Right atrium auricular region (tissue), 2 donors: ENCODE data around the gene GPI. TPM values are rescaled to one million over a fixed set of nuclear protein-coding genes. Genes with fewer than 3 reads are reported as not detected.
A peak's percentile ranks its signal among the peaks of the same experiment; 100 is the strongest.

Experiments
- DNase-seq: peaks from one replicate; pipeline ENCODE4 v3.0.0-alpha.2; 2019; ENCODE audit warnings: low spot score
- H3K27ac ChIP-seq, 2 donors: fragments of 200-600 bp; sonication (generic); 1 replicate in 1 of 2; 2 replicates in 1 of 2; pipeline ENCODE4 v1.5.1; 2016 to 2019
- H3K27me3 ChIP-seq, 2 donors: fragments of 200-600 bp; sonication (generic); one replicate each; pipeline versions ENCODE4 v1.5.1 to v1.6.0; 2017 to 2019
- H3K36me3 ChIP-seq: fragments of 200-600 bp; sonication (generic); one replicate; pipeline ENCODE4 v1.5.1; 2016
- H3K4me1 ChIP-seq, 2 donors: fragments of 200-600 bp; sonication (generic); one replicate each; pipeline versions ENCODE4 v1.5.1 to v1.6.0; 2017 to 2019
- H3K4me3 ChIP-seq, 2 donors: fragments of 200-600 bp; sonication (generic); 1 replicate in 1 of 2; 2 replicates in 1 of 2; pipeline ENCODE4 v1.5.1; 2017 to 2019; ENCODE audit warnings: mild to moderate bottlenecking in 1 of 2, moderate library complexity in 1 of 2
- H3K9me3 ChIP-seq, 2 donors: fragments of 200-600 bp; sonication (generic); one replicate each; pipeline ENCODE4 v1.5.1; 2019
- total RNA-seq, 2 donors: library from RNA; depleted of rRNA; stranded (reverse); fragments of >200 nt; gene quantifications; one replicate each; pipeline ENCODE4 v1.1.0, GENCODE V29; 2016
- TF ChIP-seq, protein P1 (sequence below), 2 donors: fragments of 200-600 bp; sonication (generic); IDR thresholded peaks; one replicate each; pipeline ENCODE4 v1.5.1; 2019; ENCODE audit warnings: antibody characterized with exemption in 2 of 2

The GPI gene
- total RNA-seq, 2 donors from 2014 or later: 340 to 413 TPM

DNA sequence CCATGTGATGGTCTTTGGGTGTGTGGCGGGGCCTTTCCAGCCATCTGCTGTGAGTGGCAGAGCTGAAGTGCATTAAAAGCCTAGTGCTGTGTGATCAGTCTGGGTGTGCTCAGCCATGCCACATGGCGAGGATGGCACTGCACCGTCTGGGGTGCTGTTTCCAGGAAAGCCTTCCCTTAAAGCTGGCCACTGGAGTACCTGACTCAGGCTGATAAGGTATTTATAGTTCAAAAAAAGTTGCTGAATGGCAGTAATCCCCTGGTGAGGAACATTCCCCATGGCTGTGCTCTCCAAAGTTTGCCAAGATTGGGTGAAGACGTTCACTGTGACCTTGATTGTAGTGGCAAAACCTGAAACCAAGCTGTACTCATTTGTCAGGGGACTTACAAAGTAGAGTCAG is 6.0 kb downstream of the GPI start:
- Histone ChIP-seq H3K36me3 (peaks cover 75% of the 10 kb centered on the region), H3K4me1 (peaks cover 0 to 39% of the 10 kb centered on the region in 2 donors)
- TF ChIP-seq, protein P1, sequence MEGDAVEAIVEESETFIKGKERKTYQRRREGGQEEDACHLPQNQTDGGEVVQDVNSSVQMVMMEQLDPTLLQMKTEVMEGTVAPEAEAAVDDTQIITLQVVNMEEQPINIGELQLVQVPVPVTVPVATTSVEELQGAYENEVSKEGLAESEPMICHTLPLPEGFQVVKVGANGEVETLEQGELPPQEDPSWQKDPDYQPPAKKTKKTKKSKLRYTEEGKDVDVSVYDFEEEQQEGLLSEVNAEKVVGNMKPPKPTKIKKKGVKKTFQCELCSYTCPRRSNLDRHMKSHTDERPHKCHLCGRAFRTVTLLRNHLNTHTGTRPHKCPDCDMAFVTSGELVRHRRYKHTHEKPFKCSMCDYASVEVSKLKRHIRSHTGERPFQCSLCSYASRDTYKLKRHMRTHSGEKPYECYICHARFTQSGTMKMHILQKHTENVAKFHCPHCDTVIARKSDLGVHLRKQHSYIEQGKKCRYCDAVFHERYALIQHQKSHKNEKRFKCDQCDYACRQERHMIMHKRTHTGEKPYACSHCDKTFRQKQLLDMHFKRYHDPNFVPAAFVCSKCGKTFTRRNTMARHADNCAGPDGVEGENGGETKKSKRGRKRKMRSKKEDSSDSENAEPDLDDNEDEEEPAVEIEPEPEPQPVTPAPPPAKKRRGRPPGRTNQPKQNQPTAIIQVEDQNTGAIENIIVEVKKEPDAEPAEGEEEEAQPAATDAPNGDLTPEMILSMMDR (IDR thresholded peaks at IDR 0.05): no peak

DNA sequence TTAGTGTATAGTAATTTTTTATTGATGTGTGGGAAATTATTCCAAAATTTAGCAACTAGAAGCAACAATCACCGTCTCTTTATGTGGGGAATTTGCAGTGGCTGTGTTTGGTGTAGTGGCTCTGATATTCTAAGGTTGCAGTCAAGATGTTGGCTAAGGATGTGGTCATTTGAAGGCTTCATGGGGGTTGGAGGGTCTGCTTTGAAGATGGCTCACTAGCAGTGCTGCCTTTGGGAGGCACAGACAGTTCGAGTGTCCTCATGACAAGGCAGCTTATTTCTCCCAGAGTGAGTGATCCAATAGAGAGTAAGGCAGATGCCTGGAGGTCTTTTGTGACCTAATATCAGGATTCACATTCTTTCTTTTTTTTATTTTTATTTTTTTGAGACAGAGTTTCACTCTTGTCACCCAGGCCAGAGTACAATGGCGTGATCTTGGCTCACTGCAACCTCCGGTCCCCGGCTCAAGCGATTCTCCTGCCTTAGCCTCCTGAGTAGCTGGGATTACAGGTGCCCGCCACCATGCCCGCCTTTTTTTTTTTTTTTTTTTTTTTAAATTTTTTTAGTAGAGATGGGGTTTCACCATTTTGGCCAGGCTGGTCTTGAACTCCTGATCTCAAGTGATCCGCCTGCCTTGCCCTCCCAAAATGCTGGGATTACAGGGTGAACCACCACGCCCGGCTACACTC is 8.7 kb downstream of the GPI start:
- Histone ChIP-seq H3K27ac (no peak overlapping the region), H3K4me1 (peaks cover 0 to 15% of the 10 kb centered on the region in 2 donors), H3K27me3 (no peaks in the 10 kb centered on the region), H3K4me3 (no peak overlapping the region), H3K9me3 (no peaks in the 10 kb centered on the region), H3K36me3 (peaks cover 68% of the 10 kb centered on the region)
- TF ChIP-seq, protein P1 (IDR thresholded peaks at IDR 0.05): no peak
- no peak for DNase-seq

More for the DNA sequence above, 6.0 kb downstream of the GPI start:
- no peak for DNase-seq
- H3K27ac ChIP-seq: peak overlapping the region; percentile 35 to 53
- no peaks in the 10 kb centered on the region for H3K27me3 ChIP-seq
- no peaks in the 10 kb centered on the region for H3K9me3 ChIP-seq
- H3K4me3 ChIP-seq: no peak overlapping the region

DNA sequence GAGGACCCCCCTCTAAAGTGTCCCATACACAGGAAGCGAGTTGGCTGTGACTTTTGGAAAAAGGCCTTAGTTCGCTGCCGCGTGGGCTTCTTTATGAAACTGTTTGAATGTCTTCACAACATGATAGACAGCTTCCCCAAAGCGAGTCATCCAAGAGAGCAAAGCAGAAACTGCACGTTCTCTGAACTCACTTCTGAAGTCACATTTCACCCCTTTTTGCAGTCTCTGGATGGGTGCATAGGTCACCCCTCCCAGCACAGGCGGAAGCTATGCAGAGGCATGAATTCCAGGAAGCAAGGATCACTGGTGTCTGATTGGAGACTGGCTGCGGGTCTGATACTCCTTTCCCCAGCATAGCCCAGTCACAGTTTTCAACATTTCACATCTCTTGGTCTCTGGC is 10.6 kb downstream of the GPI start:
- Histone ChIP-seq H3K27ac (no peak overlapping the region), H3K9me3 (no peaks in the 10 kb centered on the region), H3K36me3 (peaks cover 69% of the 10 kb centered on the region), H3K27me3 (no peaks in the 10 kb centered on the region), H3K4me3 (no peak overlapping the region), H3K4me1 (peaks cover 0 to 4% of the 10 kb centered on the region in 2 donors)
- TF ChIP-seq, protein P1 (IDR thresholded peaks at IDR 0.05): no peak
- no peak for DNase-seq

DNA sequence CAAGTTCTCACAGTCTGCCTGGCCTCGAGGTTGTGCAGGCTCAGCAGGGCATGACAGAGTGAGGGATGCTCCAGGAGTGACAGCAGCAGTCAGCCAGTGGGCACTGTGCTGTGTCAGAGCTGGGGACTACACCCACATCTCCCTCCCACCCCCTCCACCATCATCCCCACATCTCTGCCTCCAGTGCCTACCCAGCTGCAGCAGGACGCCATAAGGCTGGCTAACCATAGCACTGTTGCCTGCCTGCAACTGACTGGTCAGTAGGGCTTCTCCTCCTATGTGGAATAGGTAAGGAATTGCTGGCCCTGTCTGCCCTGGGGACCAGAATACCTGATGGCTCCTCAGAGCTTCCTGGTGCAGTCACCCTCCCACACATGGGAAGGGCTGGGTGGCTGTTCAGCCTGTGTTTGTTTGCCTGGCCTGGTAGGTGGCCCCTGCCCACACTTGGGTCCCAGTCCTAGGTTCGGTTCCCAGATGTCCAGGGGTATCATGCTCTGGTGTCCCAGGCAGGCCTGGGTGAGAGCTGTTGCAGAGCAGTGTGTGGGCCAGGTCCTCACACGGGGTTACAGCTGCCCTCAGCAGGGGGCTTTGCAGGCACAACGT is 15.7 kb downstream of the GPI start:
- TF ChIP-seq, protein P1 (IDR thresholded peaks at IDR 0.05): no peak

DNA sequence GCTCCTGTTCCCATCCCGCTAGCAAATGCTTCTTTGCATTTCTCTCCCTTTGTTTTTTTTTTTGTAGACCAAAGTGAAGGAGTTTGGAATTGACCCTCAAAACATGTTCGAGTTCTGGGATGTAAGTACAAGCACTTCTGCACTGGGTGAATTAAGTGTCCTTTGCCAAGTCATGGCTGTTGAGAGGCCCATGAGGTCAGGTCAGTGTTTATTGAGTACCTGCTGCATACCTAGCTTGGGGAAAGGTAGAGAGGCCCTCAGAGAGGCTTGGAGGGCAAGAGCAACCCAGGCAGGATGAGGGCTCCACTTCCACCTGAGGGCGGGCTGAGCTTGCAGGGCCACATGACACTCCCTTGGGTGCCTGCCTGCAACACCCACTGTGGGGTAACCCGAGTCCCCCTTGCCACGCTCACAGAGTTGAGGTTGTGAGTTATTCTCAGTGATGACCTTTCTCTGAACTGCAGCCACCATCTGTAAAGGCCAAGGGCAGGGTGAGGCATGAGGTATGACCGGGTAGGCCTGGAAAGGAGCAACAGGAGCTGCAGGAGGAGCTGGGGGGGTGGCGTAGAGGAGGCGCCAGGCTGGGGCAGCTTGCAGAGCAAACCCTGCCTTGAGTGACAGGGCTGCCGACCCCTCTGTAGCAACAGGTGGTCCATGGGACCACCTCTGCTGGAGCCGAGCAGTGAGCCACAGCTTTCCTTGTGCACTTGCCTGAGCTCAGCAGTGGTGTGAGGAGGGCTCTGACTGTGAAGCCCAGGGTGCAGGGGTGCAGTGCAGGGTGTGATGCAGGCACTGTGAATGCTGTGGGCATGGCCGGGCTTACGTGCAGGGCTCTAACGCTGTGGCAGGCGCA is 16.6 kb downstream of the GPI start:
- Histone ChIP-seq H3K9me3 (no peaks in the 10 kb centered on the region), H3K4me3 (no peak overlapping the region), H3K36me3 (peaks cover 78% of the 10 kb centered on the region), H3K27ac (no peak overlapping the region), H3K27me3 (no peaks in the 10 kb centered on the region), H3K4me1 (no peaks in the 10 kb centered on the region)
- TF ChIP-seq, protein P1 (IDR thresholded peaks at IDR 0.05): no peak
- DNase-seq: no peak

More for the DNA sequence above, 15.7 kb downstream of the GPI start:
- H3K27me3 ChIP-seq: no peaks in the 10 kb centered on the region
- H3K4me3 ChIP-seq: no peak overlapping the region
- H3K27ac ChIP-seq: no peak overlapping the region
- no peaks in the 10 kb centered on the region for H3K9me3 ChIP-seq
- H3K36me3 ChIP-seq: peaks cover 78% of the 10 kb centered on the region
- DNase-seq: no peak
- H3K4me1 ChIP-seq: no peaks in the 10 kb centered on the region
